Measurements from ENCODE around the gene SLC19A3.
A peak's percentile ranks its signal among the peaks of the same experiment; 100 is the strongest.

SLC19A3 gene

GRCh38 chr2:227706859-227707258 lies 11.0 kb downstream of the SLC19A3 start:
- H3K79me1 ChIP-seq (replicated peaks; ENCODE audit: low read length, poor library complexity, severe bottlenecking) = no peaks in the 10 kb centered on the region
- H4K91ac ChIP-seq (ENCODE audit: low read length) = no peak overlapping the region
- no peak overlapping the region for H3K4ac ChIP-seq (ENCODE audit: low read depth in 1 of 2, low read length in 2 of 2)
- no peak overlapping the region for H3K23ac ChIP-seq (ENCODE audit: low read length in 2 of 2)
- no peak overlapping the region for H2AK5ac ChIP-seq (ENCODE audit: low read length, severe bottlenecking)
- H3K9me3 ChIP-seq (ENCODE audit: control insufficient read depth, low read length) = no peaks in the 10 kb centered on the region
- no peak overlapping the region for H2BK12ac ChIP-seq (ENCODE audit: low read length in 2 of 2)
- no peaks in the 10 kb centered on the region for H3K36me3 ChIP-seq (ENCODE audit: control insufficient read depth in 1 of 2, insufficient read depth in 2 of 2, low read depth in 1 of 2, low read length in 2 of 2)
- no peaks in the 10 kb centered on the region for H3K27me3 ChIP-seq (ENCODE audit: control insufficient read depth in 1 of 2, insufficient read depth in 1 of 2, low read length in 2 of 2)
- no peak overlapping the region for H2AFZ ChIP-seq (ENCODE audit: low read depth, low read length)
- 87% methylated on average over 4 of the region's 4 CpGs for WGBS
- no peak overlapping the region for H3K27ac ChIP-seq (ENCODE audit: low read length, poor library complexity, severe bottlenecking)
- no peak overlapping the region for H4K8ac ChIP-seq (ENCODE audit: low read length)
- H3K14ac ChIP-seq (ENCODE audit: low read length in 2 of 2) = no peak overlapping the region
- H3K9ac ChIP-seq (ENCODE audit: low read length) = no peak overlapping the region
- H2BK5ac ChIP-seq (ENCODE audit: low read depth, low read length, poor library complexity, severe bottlenecking) = no peak overlapping the region
- no peak overlapping the region for H2BK15ac ChIP-seq (ENCODE audit: low read depth, poor library complexity, severe bottlenecking)
- H3K18ac ChIP-seq (ENCODE audit: low read depth in 1 of 2, low read length in 2 of 2) = no peak overlapping the region
- DNase-seq = no peak
- no peak overlapping the region for H3K4me2 ChIP-seq (ENCODE audit: low read length, poor library complexity, severe bottlenecking)
- H3K4me3 ChIP-seq (ENCODE audit: insufficient read depth in 1 of 2, low read depth in 1 of 2, low read length in 2 of 2) = no peak overlapping the region
- peaks cover 3% of the 10 kb centered on the region for H3K4me1 ChIP-seq (ENCODE audit: control insufficient read depth, insufficient read depth, low read depth, low read length)
- no peak overlapping the region for H2BK120ac ChIP-seq (ENCODE audit: low read depth, low read length)

GRCh38 chr2:227703961-227704360 lies 13.9 kb downstream of the SLC19A3 start:
- no peak overlapping the region for H2BK5ac ChIP-seq (ENCODE audit: low read depth, low read length, poor library complexity, severe bottlenecking)
- H3K4me3 ChIP-seq (ENCODE audit: insufficient read depth in 1 of 2, low read depth in 1 of 2, low read length in 2 of 2) = no peak overlapping the region
- no peak overlapping the region for H2AFZ ChIP-seq (ENCODE audit: low read depth, low read length)
- no peak overlapping the region for H3K18ac ChIP-seq (ENCODE audit: low read depth in 1 of 2, low read length in 2 of 2)
- H3K9me3 ChIP-seq (ENCODE audit: control insufficient read depth, low read length) = no peaks in the 10 kb centered on the region
- no peak overlapping the region for H4K8ac ChIP-seq (ENCODE audit: low read length)
- no peak overlapping the region for H3K23ac ChIP-seq (ENCODE audit: low read length in 2 of 2)
- H2BK120ac ChIP-seq (ENCODE audit: low read depth, low read length) = no peak overlapping the region
- H3K36me3 ChIP-seq (ENCODE audit: control insufficient read depth in 1 of 2, insufficient read depth in 2 of 2, low read depth in 1 of 2, low read length in 2 of 2) = no peaks in the 10 kb centered on the region
- H3K9ac ChIP-seq (ENCODE audit: low read length) = peak overlapping the region; percentile 10
- no peak overlapping the region for H4K91ac ChIP-seq (ENCODE audit: low read length)
- H3K4me2 ChIP-seq (ENCODE audit: low read length, poor library complexity, severe bottlenecking) = no peak overlapping the region
- peaks cover 3% of the 10 kb centered on the region for H3K4me1 ChIP-seq (ENCODE audit: control insufficient read depth, insufficient read depth, low read depth, low read length)
- no peak overlapping the region for H3K27ac ChIP-seq (ENCODE audit: low read length, poor library complexity, severe bottlenecking)
- no peak overlapping the region for H2BK15ac ChIP-seq (ENCODE audit: low read depth, poor library complexity, severe bottlenecking)
- no peak overlapping the region for H3K4ac ChIP-seq (ENCODE audit: low read depth in 1 of 2, low read length in 2 of 2)
- H2AK5ac ChIP-seq (ENCODE audit: low read length, severe bottlenecking) = no peak overlapping the region
- H3K79me1 ChIP-seq (replicated peaks; ENCODE audit: low read length, poor library complexity, severe bottlenecking) = no peaks in the 10 kb centered on the region
- 71% methylated on average over 3 of the region's 3 CpGs for WGBS
- H3K27me3 ChIP-seq (ENCODE audit: control insufficient read depth in 1 of 2, insufficient read depth in 1 of 2, low read length in 2 of 2) = no peaks in the 10 kb centered on the region
- DNase-seq = peak; percentile 28
- no peak overlapping the region for H2BK12ac ChIP-seq (ENCODE audit: low read length in 2 of 2)
- H3K14ac ChIP-seq (ENCODE audit: low read length in 2 of 2) = no peak overlapping the region

- peak; percentile 1 for DNase-seq
- H2BK15ac ChIP-seq (ENCODE audit: low read depth, poor library complexity, severe bottlenecking) = no peak overlapping the region
- 45% methylated on average over 3 of the region's 4 CpGs for WGBS
These were observed 14.5 kb downstream of the SLC19A3 start for GRCh38 chr2:227703280-227703732.

GRCh38 chr2:227701556-227701955 lies 16.3 kb downstream of the SLC19A3 start:
- no peak overlapping the region for H2BK5ac ChIP-seq (ENCODE audit: low read depth, low read length, poor library complexity, severe bottlenecking)
- no peak overlapping the region for H3K4me2 ChIP-seq (ENCODE audit: low read length, poor library complexity, severe bottlenecking)
- no peaks in the 10 kb centered on the region for H3K27me3 ChIP-seq (ENCODE audit: control insufficient read depth in 1 of 2, insufficient read depth in 1 of 2, low read length in 2 of 2)
- peaks cover 3% of the 10 kb centered on the region for H3K4me1 ChIP-seq (ENCODE audit: control insufficient read depth, insufficient read depth, low read depth, low read length)
- H4K91ac ChIP-seq (ENCODE audit: low read length) = no peak overlapping the region
- H2BK15ac ChIP-seq (ENCODE audit: low read depth, poor library complexity, severe bottlenecking) = no peak overlapping the region
- no peaks in the 10 kb centered on the region for H3K9me3 ChIP-seq (ENCODE audit: control insufficient read depth, low read length)
- no peak for DNase-seq
- no peak overlapping the region for H3K4ac ChIP-seq (ENCODE audit: low read depth in 1 of 2, low read length in 2 of 2)
- no peak overlapping the region for H2AFZ ChIP-seq (ENCODE audit: low read depth, low read length)
- no CpG with 5 or more reads among the region's 3 CpGs for WGBS
- no peak overlapping the region for H3K9ac ChIP-seq (ENCODE audit: low read length)
- H4K8ac ChIP-seq (ENCODE audit: low read length) = no peak overlapping the region
- H2BK120ac ChIP-seq (ENCODE audit: low read depth, low read length) = no peak overlapping the region
- no peak overlapping the region for H2BK12ac ChIP-seq (ENCODE audit: low read length in 2 of 2)
- no peak overlapping the region for H2AK5ac ChIP-seq (ENCODE audit: low read length, severe bottlenecking)
- no peak overlapping the region for H3K4me3 ChIP-seq (ENCODE audit: insufficient read depth in 1 of 2, low read depth in 1 of 2, low read length in 2 of 2)
- H3K23ac ChIP-seq (ENCODE audit: low read length in 2 of 2) = no peak overlapping the region
- no peaks in the 10 kb centered on the region for H3K36me3 ChIP-seq (ENCODE audit: control insufficient read depth in 1 of 2, insufficient read depth in 2 of 2, low read depth in 1 of 2, low read length in 2 of 2)
- H3K14ac ChIP-seq (ENCODE audit: low read length in 2 of 2) = no peak overlapping the region
- H3K18ac ChIP-seq (ENCODE audit: low read depth in 1 of 2, low read length in 2 of 2) = no peak overlapping the region
- H3K79me1 ChIP-seq (replicated peaks; ENCODE audit: low read length, poor library complexity, severe bottlenecking) = no peaks in the 10 kb centered on the region
- H3K27ac ChIP-seq (ENCODE audit: low read length, poor library complexity, severe bottlenecking) = no peak overlapping the region

More at GRCh38 chr2:227703280-227703732, 14.5 kb downstream of the SLC19A3 start:
- H4K91ac ChIP-seq (ENCODE audit: low read length) = no peak overlapping the region
- H3K36me3 ChIP-seq (ENCODE audit: control insufficient read depth in 1 of 2, insufficient read depth in 2 of 2, low read depth in 1 of 2, low read length in 2 of 2) = no peaks in the 10 kb centered on the region
- no peak overlapping the region for H2BK12ac ChIP-seq (ENCODE audit: low read length in 2 of 2)
- no peak overlapping the region for H2BK5ac ChIP-seq (ENCODE audit: low read depth, low read length, poor library complexity, severe bottlenecking)
- H3K9me3 ChIP-seq (ENCODE audit: control insufficient read depth, low read length) = no peaks in the 10 kb centered on the region
- H3K27me3 ChIP-seq (ENCODE audit: control insufficient read depth in 1 of 2, insufficient read depth in 1 of 2, low read length in 2 of 2) = no peaks in the 10 kb centered on the region
- no peaks in the 10 kb centered on the region for H3K79me1 ChIP-seq (replicated peaks; ENCODE audit: low read length, poor library complexity, severe bottlenecking)
- no peak overlapping the region for H2AK5ac ChIP-seq (ENCODE audit: low read length, severe bottlenecking)
- H3K14ac ChIP-seq (ENCODE audit: low read length in 2 of 2) = no peak overlapping the region
- H3K23ac ChIP-seq (ENCODE audit: low read length in 2 of 2) = no peak overlapping the region
- peak overlapping the region; percentile 10 for H3K9ac ChIP-seq (ENCODE audit: low read length)
- no peak overlapping the region for H3K27ac ChIP-seq (ENCODE audit: low read length, poor library complexity, severe bottlenecking)
- H4K8ac ChIP-seq (ENCODE audit: low read length) = no peak overlapping the region
- H3K18ac ChIP-seq (ENCODE audit: low read depth in 1 of 2, low read length in 2 of 2) = no peak overlapping the region
- peak overlapping the region in 1 of 2 experiments; percentile 36 for H3K4me3 ChIP-seq (ENCODE audit: insufficient read depth in 1 of 2, low read depth in 1 of 2, low read length in 2 of 2)
- H2AFZ ChIP-seq (ENCODE audit: low read depth, low read length) = no peak overlapping the region
- no peak overlapping the region for H2BK120ac ChIP-seq (ENCODE audit: low read depth, low read length)
- H3K4ac ChIP-seq (ENCODE audit: low read depth in 1 of 2, low read length in 2 of 2) = no peak overlapping the region
- no peak overlapping the region for H3K4me2 ChIP-seq (ENCODE audit: low read length, poor library complexity, severe bottlenecking)
- H3K4me1 ChIP-seq (ENCODE audit: control insufficient read depth, insufficient read depth, low read depth, low read length) = peaks cover 3% of the 10 kb centered on the region

All from mesenchymal stem cell (in vitro differentiated cells and primary cell).